ENCODE measurements around the gene AUTS2. TPM values are rescaled to one million over a fixed set of nuclear protein-coding genes. Genes with fewer than 3 reads are reported as not detected.

AUTS2 gene
- total and polyA plus RNA-seq, 10 of the 15 experiments (the other 5 are each of a cell fraction or from before 2014, with no cell fraction given) = 6.4 to 55.6 (median 21.6) TPM

DNA sequence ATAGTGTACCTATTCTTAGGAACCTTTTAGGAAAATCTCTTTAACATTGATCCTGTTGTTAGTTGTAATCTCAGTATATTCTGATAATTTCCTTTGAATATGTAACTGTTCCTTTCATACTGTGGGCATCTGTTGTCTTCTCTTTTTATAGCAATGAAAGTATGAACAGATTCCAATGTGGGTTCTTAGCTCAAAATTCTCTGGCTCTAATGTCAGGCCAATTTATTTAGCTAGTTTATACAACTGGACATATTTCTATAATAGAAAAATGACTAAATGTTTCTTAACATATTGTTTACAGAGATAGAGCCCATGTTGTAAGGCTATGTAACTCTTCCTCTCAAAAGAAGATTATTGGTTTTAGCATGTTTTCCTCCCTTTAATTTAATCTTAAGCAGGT is 363.2 kb downstream of the AUTS2 start:
- SMC1A ChIA-PET (ENCODE audit: uncharacterized antibody, unreplicated experiment) = interaction anchor here (1.1 to 5.9 kb wide), 10 partner anchors 7 to 196 kb away, joined by 3 to 51 read pairs (median 8); no protein-coding TSS in a partner anchor
- Histone ChIP-seq H3K36me3 (ENCODE audit: control insufficient read depth in 2 of 2, insufficient read depth in 2 of 2, low read length in 1 of 2) (no peaks in the 10 kb centered on the region), H2AFZ (ENCODE audit: control insufficient read depth, low read depth, low read length) (no peak overlapping the region), H3K4me2 (ENCODE audit: control insufficient read depth, insufficient read depth) (no peak overlapping the region), H4K20me1 (ENCODE audit: control insufficient read depth, insufficient read depth) (no peaks in the 10 kb centered on the region), H3K9ac (ENCODE audit: control insufficient read depth, insufficient read depth, low read length) (no peak overlapping the region), H3K27me3 (replicated peaks in 1 of 2; ENCODE audit: control insufficient read depth in 2 of 2, insufficient read depth in 2 of 2, low read length in 1 of 2) (no peaks in the 10 kb centered on the region), H3K4me3 (no peak overlapping the region), H3K27ac (ENCODE audit: control insufficient read depth, insufficient read depth) (no peak overlapping the region), H3K4me1 (ENCODE audit: control insufficient read depth, insufficient read depth, low read length) (peaks cover 7% of the 10 kb centered on the region), H3K79me2 (ENCODE audit: control insufficient read depth, insufficient read depth, low read length) (no peaks in the 10 kb centered on the region; the same call in 1 of the 2 replicates), H3K9me3 (replicated peaks; ENCODE audit: control insufficient read depth, insufficient read depth, low read length) (no peaks in the 10 kb centered on the region)
- ATAC-seq (no peak), FAIRE-seq (no peak), DNase-seq (ENCODE audit: low read depth, low spot score) (no peak)
- CTCF ChIA-PET = interaction anchor here (0.5 to 4.0 kb wide), 7 partner anchors 8 to 232 kb away, joined by 3 to 15 read pairs (median 6); no protein-coding TSS in a partner anchor
- TF ChIP-seq POLR2AphosphoS2 (IDR thresholded peaks at IDR 0.05; ENCODE audit: low read depth, low read length) = no peak
- TF ChIP-seq, protein P1, sequence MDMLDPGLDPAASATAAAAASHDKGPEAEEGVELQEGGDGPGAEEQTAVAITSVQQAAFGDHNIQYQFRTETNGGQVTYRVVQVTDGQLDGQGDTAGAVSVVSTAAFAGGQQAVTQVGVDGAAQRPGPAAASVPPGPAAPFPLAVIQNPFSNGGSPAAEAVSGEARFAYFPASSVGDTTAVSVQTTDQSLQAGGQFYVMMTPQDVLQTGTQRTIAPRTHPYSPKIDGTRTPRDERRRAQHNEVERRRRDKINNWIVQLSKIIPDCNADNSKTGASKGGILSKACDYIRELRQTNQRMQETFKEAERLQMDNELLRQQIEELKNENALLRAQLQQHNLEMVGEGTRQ (IDR thresholded peaks at IDR 0.05; ENCODE audit: borderline replicate concordance, low read depth, low read length) = no peak
- TF ChIP-seq, protein P2, sequence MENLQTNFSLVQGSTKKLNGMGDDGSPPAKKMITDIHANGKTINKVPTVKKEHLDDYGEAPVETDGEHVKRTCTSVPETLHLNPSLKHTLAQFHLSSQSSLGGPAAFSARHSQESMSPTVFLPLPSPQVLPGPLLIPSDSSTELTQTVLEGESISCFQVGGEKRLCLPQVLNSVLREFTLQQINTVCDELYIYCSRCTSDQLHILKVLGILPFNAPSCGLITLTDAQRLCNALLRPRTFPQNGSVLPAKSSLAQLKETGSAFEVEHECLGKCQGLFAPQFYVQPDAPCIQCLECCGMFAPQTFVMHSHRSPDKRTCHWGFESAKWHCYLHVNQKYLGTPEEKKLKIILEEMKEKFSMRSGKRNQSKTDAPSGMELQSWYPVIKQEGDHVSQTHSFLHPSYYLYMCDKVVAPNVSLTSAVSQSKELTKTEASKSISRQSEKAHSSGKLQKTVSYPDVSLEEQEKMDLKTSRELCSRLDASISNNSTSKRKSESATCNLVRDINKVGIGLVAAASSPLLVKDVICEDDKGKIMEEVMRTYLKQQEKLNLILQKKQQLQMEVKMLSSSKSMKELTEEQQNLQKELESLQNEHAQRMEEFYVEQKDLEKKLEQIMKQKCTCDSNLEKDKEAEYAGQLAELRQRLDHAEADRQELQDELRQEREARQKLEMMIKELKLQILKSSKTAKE (IDR thresholded peaks at IDR 0.05; ENCODE audit: low read depth, poor library complexity, severe bottlenecking) = no peak
- TF ChIP-seq RAD21 (IDR thresholded peaks at IDR 0.05; ENCODE audit: insufficient read depth, low read depth, low read length) = no peak
- no peak for TF ChIP-seq SMC3 (IDR thresholded peaks at IDR 0.05; ENCODE audit: borderline replicate concordance, low read length)
- POLR2A ChIA-PET = interaction anchor here (0.6 kb wide), 1 partner anchor 18 kb away, joined by 3 read pairs; no protein-coding TSS in a partner anchor
- in situ Hi-C loops (cut with MboI) (no loop called here), intact Hi-C loops (cut with micrococcal nuclease; ENCODE audit: unreplicated experiment) (no loop called here)
- RAD21 ChIA-PET (ENCODE audit: unreplicated experiment) = interaction anchor here (1.2 to 2.6 kb wide), 5 partner anchors 8 to 122 kb away, joined by 4 to 15 read pairs (median 6); no protein-coding TSS in a partner anchor
- no TSS peak for BruUV-seq (replicated peaks)

Measured in GM12878 (cell line).